ENCODE data around the gene UBA6.
"Not testable (repeated sequence)": the region's sequence is repeated elsewhere in the genome, so short reads cannot be mapped to it uniquely, and the experiment has no call there.

UBA6 gene

DNA sequence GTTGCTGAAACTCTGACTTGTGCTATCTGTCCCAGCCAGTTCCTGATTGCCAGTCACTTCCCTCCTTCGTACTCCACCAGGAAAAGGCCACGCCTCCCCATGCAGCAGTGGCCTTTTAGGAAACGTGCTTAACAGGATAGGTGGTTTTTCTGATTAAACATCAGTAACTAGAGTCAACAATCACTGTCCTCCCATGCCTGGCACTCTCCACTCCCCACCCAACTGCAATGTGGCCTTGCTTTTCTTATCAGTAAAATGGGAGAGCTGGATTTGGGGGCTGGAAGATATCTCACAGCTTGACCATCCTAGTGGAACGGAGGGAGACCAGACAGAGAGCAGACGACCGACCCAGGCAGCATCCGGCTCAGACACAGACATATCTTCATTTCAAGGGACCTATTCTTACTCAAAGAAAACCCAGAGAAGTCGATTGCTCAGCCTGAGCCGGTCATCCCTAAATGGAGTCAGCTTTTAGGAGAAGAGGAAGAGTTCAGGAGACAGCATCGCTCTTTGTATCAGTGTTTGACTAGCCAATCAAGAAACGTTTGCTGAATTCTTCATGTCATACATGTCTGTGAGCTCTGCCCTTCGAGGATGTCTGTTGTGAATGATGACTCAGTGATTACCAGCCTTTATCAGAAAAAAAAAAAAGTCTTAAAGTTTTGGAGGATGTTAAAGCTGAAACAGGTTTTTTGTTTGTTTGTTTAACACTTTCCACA, 12.7 kb upstream of the UBA6 start:
- peak; percentile 30 for DNase-seq (ENCODE audit: low read depth, low spot score)

DNA sequence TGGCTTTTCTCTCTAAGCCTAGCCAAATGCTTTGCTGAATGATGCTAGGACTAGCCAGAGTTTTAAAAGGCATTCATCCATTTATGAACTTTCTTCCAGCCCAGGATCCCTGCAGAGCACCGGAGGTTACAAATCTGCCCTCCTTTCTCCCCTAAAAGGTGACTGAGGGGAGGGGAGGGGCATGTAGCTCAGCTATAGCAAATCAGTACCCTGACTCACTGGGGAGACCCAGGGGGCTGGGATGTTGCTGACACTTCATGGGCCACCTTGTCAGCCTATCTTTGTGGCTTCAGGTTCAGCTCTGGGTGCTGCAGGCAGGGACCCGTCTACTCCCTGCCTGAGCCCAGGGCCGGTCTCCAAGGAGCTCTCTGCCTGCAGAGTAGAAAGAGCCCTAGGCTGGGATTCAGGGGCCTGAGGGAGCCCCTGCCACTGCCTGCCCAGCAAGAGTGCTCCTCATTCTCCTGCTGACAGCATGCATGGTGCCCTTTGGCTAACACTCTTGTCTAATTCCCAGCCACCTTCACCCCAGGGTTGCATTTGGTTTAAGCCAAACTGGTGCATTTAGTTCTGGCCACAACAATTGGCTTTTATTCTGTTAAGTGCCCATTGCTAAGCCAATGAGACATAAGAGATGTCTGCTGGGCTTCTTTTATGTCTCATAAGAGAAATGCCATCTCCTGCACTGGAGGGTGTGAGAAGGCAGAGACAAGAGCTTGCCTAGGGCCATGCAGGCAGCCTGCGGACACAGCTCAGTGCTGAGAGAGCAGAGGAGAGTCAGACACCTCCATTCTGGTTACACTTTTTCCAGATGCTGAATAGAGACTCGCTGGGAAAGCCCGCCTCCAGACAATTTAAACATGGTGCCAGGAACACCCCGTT, 11.9 kb upstream of the UBA6 start:
- DNase-seq (ENCODE audit: low read depth, low spot score) = no peak

DNA sequence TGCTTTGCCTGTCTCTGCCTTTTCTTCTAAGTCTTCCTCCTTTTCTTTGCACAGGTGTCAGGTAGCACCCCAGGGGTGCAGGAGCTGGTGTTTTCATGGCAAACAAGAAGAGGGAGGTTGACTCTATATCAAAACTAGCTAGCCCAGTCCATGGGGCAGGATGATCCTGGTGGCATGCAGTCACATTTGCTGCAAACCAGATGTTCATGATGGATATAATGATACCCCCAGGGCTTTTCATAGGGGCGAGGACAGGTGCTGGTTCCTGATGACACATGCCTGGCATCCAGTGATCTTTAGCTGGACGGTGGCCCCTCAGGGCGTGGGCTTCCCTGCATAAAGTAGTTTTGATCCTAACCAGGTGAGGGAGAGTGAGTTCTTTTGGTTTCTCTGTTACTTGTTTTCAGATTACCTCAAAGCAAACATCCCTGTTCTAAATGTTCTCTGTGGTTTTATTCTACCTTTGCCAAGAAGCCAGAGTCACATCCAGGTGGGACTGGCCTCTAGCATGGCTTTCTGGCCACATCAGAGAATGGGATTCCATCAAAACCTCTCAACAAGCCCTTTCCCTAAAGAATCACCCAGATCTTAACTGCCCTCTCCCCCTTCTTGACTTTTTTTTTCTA, 11.2 kb upstream of the UBA6 start:
- DNase-seq (ENCODE audit: low read depth, low spot score) = no peak

DNA sequence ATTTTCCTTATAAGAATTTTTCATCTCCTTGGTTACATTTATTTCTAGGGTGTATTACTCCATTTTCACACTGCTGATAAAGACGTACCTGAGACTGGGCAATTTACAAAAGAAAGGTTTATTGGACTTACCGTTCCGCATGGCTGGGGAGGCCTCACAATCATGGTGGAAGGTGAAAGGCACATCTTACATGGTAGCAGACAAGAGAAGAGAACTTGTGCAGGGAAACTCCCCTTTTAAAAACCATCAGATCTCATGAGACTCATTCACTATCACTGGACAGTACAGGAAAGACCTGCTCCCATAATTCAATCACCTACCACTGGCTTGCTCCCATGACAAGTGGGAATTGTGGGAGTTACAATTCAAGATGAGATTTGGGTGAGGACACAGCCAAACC, 5.7 kb upstream of the UBA6 start:
- DNase-seq (ENCODE audit: low read depth, low spot score) = not testable (repeated sequence)

DNA sequence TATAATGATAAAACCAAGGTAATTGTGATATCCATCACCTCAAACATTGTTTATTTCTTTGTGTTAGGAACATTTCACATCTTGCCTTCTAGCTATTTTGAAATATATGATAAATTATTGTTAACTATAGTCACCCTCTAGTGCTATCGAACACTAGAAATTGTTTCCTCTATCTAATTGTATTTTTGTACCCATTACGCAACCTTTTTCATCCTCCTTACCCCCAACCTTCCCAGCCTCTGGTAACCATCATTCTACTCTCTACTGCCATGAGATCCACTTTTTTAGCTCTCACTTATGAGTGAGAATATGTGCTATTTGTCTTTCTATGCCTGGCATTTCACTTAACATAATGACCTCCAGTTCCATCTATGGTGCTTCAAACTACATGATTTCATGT, 3.9 kb upstream of the UBA6 start:
- no peak for DNase-seq (ENCODE audit: low read depth, low spot score)

GRCh38 chr4:67702166-67702565, 1.2 kb upstream of the UBA6 start:
- DNase-seq (ENCODE audit: low read depth, low spot score) = no peak

DNA sequence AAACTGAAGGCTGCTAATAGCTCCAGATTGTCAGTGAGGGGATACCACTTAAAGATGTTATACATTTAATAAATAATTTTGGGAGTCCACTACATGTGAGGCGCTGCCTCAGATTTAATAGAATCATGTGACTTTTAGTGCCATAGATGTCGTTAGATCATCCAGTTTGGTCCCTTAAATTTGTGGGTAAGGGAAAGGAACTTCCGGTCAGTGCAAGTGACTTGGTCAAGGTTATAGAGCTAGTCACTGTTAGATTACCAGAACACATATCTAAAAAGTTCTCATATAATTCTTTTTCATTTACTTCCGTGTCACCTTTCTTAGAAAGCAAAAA, 529 bp upstream of the UBA6 start:
- no peak for DNase-seq (ENCODE audit: low read depth, low spot score)

GRCh38 chr4:67700116-67700737, 728 bp downstream of the UBA6 start:
- peak; percentile 16 for DNase-seq (ENCODE audit: low read depth, low spot score)

DNA sequence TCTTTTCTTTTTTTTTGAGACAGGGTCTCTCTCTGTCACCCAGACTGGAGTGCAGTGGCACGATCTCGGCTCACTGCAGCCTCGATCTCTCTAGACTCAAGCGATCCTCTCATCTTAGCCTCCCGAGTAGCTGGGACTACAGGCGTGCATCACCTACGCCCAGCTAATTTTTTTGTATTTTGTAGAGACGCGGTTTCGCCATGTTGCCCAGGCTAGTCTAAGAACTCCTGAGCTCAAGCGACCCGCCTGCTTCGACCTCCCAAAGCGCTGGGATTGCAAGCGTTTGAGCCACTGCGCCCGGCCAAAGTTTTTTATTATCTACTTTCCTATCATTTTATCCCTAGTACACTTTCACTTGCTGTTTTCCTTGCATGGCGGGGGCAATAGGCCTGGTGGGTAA, 1.4 kb downstream of the UBA6 start:
- no peak for DNase-seq (ENCODE audit: low read depth, low spot score)

GRCh38 chr4:67697860-67698687, 2.9 kb downstream of the UBA6 start:
- DNase-seq (ENCODE audit: low read depth, low spot score) = no peak

DNA sequence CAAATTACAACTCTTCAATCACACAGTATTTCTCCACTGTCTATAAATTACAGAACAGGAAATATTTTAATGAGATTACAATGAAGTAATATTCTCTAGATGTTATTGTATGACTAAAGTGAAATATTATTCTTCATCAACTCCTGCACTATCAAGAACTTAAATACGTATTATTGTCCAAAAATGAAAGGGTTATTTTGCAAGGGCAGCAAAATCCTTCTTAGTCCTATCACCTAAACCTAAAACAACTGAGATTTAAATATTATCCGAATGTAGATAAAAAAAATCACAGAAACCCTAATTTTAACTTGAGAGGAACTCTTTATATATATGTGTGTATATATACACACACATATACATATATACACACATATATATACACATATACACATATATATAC, 4.9 kb downstream of the UBA6 start:
- DNase-seq (ENCODE audit: low read depth, low spot score) = no peak

- no peak for DNase-seq (ENCODE audit: low read depth, low spot score)
Measured at GRCh38 chr4:67694662-67695061, 6.3 kb downstream of the UBA6 start.

DNA sequence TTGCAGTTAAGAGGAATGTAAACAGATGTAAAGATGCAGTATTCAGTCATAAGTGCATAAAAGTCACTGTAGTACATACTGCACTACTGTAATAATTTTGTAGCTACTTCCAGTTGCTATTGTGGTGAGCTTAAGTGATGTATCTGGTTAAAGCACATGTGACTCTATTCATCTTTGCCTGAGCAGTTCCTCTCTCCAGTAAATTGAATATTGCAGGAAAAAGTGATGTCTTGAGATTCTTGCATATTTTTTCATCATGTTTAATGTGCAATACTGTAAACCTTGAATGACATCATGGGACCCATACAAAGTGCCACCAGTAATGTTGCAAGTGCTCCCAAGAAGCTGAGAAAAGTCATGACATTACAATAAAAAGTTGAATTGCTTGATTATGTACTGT, 9.6 kb downstream of the UBA6 start:
- no peak for DNase-seq (ENCODE audit: low read depth, low spot score)

DNA sequence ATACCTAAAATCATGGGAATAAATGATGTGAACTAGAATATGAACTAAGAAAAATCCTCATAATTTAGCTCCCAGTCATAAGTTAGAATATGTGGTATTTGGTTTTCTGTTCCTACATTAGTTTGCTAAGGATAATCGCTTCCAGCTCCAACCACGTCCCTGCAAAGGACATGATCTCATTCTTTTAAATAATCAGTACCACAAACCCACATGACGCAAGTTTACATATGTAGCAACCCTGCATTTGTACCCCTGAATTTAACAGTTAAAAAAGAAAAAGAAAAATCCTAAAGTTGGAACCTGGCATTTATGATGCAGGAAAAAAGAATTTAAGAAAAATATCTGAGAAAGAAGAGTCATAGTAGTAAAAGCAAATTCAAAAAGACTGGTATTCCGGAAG, 13.3 kb downstream of the UBA6 start:
- DNase-seq (ENCODE audit: low read depth, low spot score) = peak; percentile 14

GRCh38 chr4:67685532-67685859, 15.5 kb downstream of the UBA6 start:
- no peak for DNase-seq (ENCODE audit: low read depth, low spot score)

- DNase-seq (ENCODE audit: low read depth, low spot score) = no peak
Measured at GRCh38 chr4:67684839-67685531, 16.0 kb downstream of the UBA6 start.

DNA sequence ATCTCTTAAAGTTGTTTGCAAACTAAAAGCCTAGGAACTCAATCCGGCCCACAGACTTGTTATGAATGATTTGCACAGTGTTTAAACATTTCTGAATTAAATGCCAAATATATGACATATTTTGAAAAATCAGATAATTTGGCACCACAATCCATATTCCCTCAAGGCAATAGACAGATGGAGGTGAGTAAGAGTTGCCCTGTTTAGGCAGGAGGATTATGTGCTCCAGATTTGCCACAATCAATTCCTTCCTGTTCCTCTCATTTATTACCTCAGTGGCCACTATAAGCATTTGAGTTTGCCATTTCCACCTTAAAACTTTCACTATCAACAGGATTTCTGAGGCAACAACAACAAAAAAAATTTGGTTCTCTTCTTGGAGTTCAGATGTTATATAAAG, 18.7 kb downstream of the UBA6 start:
- DNase-seq (ENCODE audit: low read depth, low spot score) = no peak

DNA sequence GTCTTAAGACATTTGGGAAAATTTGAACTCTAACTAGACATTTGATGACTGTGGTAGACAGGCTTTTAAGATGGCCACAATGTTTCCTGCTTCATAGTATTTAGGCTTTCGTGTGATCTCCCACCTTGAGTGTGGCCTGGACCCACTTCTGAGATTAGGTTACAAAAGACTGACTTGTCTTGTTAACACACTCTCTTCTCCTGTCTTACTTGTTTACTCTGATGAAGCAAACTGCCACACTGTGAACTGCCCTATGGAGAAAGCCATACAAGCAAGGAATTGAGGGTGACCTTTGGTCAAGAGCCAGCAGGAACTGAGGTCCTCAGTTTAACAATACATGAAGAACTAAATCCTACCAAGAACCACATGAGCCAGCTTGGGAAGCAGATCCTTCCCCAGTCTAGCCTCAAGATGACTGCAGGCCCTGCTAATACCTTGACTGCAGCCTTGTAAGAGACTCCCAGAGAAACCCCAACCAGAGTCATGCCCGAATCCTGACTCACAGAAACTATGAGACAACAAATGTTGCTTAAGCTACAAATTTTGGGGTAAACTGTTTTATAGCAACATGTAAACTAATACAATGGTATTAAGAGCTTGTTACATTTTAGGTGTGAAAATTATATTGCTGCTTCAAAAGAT, 20.3 kb downstream of the UBA6 start:
- DNase-seq (ENCODE audit: low read depth, low spot score) = peak; percentile 16

- no peak for DNase-seq (ENCODE audit: low read depth, low spot score)
Measured at GRCh38 chr4:67678612-67679011, 22.3 kb downstream of the UBA6 start.

DNA sequence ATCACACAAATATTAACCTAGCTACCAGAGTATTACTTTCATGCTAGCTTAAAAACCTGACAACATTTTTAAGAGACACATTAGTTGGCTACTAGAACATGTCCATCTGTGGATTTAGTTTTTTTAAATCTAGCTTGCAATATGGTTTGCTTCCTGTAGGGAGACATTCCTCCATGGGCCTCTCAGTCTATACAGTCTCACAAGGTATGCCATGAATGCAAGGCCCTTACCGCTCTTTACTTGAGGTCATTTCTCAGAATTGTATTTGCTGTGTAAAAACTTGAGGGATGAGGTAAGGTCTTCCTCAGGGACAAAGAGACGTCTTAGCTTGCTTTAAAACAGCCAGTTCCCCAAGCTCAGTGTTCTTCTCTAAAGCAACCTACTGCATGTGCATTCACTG, 26.9 kb downstream of the UBA6 start:
- no peak for DNase-seq (ENCODE audit: low read depth, low spot score)

DNA sequence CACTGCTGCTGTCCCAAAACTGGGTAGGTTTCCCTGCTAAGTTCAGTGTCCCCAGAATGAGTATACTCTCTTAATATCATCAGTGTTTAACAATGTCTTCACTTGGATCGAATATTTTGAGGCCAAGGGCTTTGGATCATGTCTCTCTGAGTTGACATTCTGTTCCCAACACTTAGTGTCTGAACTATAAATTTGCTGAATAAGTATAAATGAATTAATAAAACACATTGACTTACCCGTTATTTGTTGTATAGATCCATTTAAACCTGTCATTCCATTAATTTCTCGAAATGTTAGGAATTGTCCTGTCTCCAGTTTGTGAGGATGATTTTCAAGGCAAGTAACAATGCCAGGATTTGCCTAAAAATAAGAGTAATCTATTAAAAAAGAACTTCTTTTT, 32.6 kb downstream of the UBA6 start:
- no peak for DNase-seq (ENCODE audit: low read depth, low spot score)

Data from astrocyte of the hippocampus (primary cell).